NCI-H524 (cell line): ENCODE results near the gene CD3E.
A peak's percentile ranks its signal among the peaks of the same experiment; 100 is the strongest.

Source experiments
- DNase-seq, 2 experiments: peaks; one replicate each; lab custom pipeline; 2025; lab: John Stamatoyannopoulos, UW

CD3E gene

GRCh38 chr11:118304568-118305248 lies at the start of gene CD3E:
CD3E (plus strand) TSS chr11:118304730; CDS start chr11:118304953, 223 bp downstream.
- no peak for DNase-seq

- peak in 1 of 2 experiments; percentile 10 for DNase-seq
Observed at GRCh38 chr11:118258410-118258809, 46.1 kb upstream of the CD3E start.

DNA sequence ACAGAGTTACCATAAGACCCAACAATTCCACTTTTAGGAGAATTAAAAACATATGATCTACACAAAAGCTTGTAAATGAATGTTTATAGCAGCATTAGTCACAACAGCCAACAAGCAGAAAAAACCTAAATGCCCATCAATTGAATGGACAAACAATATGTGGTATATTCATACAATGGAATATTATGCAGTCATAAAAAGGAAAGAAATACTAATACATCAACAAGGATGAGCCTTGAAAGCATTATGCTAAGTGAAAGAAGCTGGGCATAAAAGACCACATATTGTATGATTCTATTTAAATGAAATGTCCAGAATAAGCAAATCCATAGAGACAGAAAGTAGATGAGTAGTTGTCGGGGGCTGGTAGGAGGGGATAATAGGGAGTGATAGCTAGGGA lies 45.4 kb upstream of the CD3E start:
- DNase-seq: no peak

GRCh38 chr11:118260353-118260752 lies 44.2 kb upstream of the CD3E start:
- no peak for DNase-seq

DNA sequence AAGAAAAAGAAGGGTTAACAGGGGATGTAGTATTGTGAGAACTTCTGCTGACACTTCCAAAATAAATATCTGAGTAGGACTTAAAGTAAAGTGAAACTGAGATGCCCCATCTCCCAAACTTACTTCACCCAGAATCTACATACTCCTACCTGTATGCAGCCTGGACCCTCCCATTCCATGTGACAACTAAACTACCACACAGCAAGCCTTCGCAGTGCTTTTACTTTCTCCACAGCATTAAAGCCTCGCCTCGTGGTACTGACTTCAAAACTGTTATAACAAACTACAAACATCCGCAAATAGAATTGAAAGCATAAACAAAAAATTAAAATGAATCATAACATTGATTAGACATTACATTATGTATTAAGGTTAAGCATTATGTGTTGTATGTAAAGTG lies 41.4 kb upstream of the CD3E start:
- DNase-seq: no peak

DNA sequence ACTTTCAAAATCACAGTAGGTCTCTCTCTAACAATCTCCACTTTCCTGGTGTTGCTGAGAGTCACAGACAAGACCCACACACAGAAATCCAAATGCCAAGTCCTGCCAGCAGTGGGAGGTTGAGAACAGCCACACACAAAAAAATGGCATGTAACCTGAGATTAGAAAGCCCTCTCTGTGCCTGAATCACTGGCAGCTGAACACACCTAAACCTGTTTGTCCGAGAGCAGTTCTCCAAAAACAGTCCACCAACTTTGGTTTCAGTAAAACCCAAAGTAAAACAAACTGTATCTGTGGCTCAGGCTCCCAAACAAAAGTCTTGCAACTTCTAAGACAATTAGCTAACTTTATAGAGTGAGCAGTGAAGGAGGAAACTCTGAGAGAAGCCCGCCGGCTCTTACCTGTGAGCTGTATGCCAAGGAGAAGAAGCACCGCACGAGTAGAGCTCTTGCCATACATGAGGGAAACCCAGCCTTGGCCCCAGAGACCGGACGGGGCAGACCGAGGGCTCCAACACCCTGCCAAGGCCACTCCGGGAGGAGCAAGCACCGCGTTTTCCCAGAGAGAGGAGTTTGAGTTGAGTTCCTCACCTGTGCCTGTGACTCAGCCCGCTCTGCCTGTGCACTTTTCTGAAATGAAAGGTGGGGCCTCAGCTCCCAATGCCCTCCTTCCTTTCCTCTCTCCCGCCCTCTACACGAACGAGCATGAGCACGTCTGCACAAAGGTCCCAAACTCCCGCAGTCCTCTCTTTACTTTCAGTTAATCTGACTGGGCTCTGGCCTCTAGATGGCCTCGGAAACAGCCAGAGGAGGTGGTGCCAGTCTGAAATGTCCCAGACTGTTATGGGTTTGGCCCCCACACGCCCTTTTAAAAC lies 40.6 kb upstream of the CD3E start, which contains the start of gene MPZL2:
TSS of gene MPZL2 (minus strand) at position 603 of the 874 bp plus-strand sequence. CDS start at position 459, 144 bp downstream.
- no peak for DNase-seq

- peak in 1 of 2 experiments; percentile 38 for DNase-seq
Observed at GRCh38 chr11:118264569-118265465, 39.7 kb upstream of the CD3E start.

- DNase-seq: no peak
Observed at GRCh38 chr11:118265954-118266353, 38.6 kb upstream of the CD3E start.

- no peak for DNase-seq
Observed at GRCh38 chr11:118267486-118267885, 37.0 kb upstream of the CD3E start.

DNA sequence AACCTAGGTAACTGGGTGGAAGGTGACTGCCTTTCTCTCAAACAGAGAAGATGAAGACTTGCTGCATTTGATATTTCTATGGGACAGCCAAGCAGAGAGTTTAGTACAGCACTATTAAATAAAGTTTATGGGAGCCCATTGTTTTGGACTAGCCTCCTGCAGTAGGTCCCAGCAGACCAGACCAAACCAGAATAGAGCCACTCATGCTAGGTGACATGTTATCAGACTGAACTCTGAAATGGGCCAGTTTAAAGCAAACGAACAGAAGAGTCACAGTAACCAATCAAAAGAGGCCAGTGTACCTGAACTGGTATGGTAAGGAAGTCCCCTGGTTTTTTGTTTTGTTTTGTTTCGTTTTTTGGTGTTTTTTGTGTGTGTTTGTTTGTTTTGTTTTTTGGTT lies 32.5 kb upstream of the CD3E start:
- no peak for DNase-seq

DNA sequence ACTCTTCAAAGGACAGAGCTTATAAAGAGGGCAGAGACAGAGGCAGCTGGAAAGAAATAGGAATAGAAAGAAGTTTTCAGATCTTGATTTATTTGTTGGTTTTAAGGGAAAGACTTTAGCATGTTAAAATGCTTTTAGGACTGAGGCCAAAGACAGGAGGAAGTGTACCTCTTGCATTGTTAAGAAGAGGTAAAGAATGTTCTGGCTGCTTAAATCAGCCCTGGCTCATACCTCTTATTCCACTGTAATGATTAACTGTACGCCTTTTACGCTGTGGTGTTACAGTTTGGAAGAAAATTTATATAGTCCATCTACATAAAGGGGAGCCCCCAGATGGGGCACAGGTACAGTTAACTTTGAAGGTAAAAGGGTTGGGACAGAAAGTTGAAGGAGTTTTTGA lies 30.3 kb upstream of the CD3E start:
- DNase-seq: no peak

GRCh38 chr11:118275176-118275575 lies 29.4 kb upstream of the CD3E start:
- DNase-seq: no peak

DNA sequence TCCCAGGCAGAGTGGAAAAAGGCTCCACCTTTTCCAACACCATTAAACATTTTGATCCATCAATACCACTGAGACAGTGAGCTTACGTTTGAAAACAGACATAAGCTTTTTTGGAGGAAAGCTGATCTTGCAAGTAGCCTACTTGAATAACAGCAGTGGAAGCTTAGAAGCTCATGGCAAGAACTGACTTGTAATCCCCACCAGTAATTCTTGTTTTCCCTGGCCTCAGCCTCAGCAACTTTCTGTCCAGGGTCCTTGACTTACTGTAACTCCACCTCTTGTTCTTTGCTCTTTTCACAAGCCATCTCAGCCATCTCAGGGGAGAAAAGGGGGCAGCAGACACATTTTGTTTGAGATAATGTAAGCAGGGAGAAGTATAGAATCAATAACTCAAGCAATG lies 28.1 kb upstream of the CD3E start:
- no peak for DNase-seq

GRCh38 chr11:118277312-118277711 lies 27.2 kb upstream of the CD3E start:
- DNase-seq: no peak

DNA sequence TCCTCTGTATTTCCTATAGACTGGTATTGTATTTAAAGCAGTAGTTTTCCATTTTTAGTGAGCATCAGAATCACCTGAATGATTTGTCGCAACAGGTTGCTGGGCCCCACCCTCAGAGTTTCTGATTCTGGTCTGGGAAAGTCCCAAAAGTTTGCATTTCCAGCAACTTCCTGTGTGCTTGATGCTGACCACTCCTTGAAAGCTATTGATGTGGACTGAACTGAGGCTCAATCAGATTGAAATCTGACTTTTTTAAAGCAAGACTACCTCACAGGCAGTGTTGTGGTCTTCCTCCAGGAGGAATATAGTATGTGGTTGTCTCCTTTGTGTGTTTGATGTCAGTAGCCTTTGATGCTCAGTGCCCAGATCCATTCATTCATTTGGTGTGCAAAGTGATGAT lies 23.2 kb upstream of the CD3E start:
- no peak for DNase-seq

- no peak for DNase-seq
Observed at GRCh38 chr11:118282606-118283005, 21.9 kb upstream of the CD3E start.

- DNase-seq: no peak
Observed at GRCh38 chr11:118283037-118283636, 21.4 kb upstream of the CD3E start.

DNA sequence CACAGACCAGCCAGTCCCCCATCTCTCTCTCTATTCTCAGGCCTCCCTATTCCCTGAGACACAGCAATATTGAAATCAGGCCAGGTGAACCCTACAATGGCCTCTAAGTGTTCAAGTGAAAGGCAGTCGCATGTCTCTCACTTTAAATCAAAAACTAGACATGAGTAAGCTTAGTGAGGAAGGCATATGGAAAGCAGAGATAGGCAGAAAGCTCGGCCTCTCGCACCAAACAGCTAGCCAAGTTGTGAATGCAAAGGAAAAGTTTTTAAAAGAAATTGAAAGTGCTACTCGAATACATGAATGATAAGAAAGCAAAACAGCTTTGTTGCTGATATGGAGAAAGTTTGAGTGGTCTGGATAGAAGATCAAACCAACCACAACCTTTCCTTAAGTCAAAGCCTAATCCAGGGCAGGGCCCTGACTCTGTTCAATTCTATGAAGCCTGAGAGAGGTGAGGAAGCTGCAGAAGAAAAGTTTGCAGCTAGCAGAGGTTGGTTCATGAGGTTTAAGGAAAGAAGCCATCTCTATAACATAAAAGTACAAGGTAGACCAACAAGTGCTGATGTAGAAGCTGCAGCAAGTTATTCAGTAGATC lies 20.7 kb upstream of the CD3E start:
- no peak for DNase-seq

DNA sequence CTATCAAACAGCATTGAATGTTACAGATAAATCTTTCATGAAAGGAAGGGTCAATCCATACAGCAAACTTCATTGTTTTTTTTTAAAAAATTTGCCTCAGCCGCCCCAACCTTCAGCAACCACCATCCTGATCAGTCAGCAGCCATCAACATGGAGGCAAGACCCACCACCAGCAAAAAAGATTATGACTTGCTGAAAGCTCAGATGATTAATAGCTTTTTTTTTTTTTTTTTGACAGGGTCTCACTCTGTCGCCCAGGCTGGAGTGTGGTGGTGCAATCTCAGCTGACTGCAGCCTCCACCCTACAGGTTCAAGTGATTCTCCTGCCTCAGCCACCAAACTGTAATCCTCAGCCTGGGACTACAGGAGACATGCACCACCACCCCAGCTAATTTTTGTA lies 18.0 kb upstream of the CD3E start:
- DNase-seq: no peak

DNA sequence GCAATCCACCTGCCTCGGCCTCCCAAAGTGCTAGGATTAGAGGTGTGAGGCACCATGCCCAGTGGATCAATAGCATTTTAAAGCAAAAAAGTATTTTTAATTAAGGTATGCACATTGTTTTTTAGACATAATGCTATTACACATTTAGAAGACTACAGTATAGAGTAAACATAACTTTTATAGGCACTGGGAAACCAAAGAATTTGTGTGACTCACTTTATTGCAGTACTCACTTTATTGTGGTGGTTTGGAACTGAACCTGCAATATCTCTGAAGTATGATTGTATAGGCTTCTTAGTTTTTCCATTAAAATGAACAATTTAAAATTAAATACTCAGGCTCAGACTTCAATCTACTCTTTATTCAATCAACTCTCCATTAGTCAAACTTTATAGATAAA lies 17.5 kb upstream of the CD3E start:
- no peak for DNase-seq

DNA sequence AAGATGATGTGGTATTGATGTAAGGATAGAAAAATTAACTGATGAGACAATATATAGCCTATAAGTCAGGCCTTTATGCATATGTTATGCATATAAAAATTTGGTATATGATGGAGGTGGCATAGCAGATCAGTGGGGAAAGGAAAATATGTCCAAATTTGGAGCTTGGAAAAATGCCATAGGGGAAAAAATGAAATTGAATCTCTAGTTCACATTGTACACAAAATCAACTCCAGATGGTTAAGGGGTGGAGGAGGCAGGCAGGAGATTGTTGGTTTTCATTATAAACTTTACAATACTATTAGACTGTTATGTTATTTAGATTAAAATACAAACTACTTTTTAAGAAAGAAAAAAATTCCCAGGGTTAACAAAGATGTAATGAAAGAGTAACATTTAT lies 15.1 kb upstream of the CD3E start:
- no peak for DNase-seq
